ENCODE data around the gene SLC39A11.

DNA sequence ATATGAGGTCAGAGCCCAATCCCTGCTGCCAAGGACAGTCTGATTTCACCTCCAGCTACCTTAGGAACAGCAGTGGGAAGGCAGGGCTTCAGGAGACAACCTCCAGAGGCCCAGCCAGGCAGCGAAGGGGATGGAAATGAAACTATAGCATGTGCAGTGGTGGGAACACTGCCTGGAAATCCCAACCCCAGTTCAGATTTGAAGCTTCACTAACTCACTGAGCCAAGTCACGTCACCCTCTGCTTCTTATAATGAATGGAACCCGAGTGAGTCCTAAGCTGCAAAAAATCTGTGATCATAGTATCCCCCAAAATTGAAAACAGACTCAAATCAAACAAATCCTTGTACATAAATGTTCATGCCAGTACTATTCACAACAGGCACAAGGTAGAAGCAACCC is 36.0 kb upstream of the SLC39A11 start:
- TF ChIP-seq YY1 (IDR thresholded peaks at IDR 0.05; ENCODE audit: low read depth) = no peak
- no peak for TF ChIP-seq TAF1 (IDR thresholded peaks at IDR 0.05; ENCODE audit: borderline replicate concordance, low read depth, low read length)
